Frontal cortex (tissue), 4 donors: Measurements from ENCODE around the gene TOP3B. TPM values are rescaled to one million over a fixed set of nuclear protein-coding genes. Genes with fewer than 3 reads are reported as not detected.
"Not testable (repeated sequence)": the region's sequence is repeated elsewhere in the genome, so short reads cannot be mapped to it uniquely, and the experiment has no call there.

Experiments
- DNase-seq, 2 donors: peaks; one replicate each; pipeline ENCODE4 v3.0.0; 2012; ENCODE audit warnings: low spot score in 2 of 2
- FAIRE-seq: peaks from 2 replicates; lab custom pipeline; 2012; peaks lifted over from hg19 to GRCh38; lab: Jason Lieb, UNC
- total RNA-seq: library from RNA; depleted of rRNA; stranded (reverse); fragments of >200 nt; gene quantifications from one replicate; pipeline ENCODE4 v1.2.3, GENCODE V29; 2014
- donor health status: control.
- donor health status: control.
- donor health status: control.

Gene TOP3B
- total RNA-seq, 1 donor from 2014 or later: 15.1 TPM

DNA sequence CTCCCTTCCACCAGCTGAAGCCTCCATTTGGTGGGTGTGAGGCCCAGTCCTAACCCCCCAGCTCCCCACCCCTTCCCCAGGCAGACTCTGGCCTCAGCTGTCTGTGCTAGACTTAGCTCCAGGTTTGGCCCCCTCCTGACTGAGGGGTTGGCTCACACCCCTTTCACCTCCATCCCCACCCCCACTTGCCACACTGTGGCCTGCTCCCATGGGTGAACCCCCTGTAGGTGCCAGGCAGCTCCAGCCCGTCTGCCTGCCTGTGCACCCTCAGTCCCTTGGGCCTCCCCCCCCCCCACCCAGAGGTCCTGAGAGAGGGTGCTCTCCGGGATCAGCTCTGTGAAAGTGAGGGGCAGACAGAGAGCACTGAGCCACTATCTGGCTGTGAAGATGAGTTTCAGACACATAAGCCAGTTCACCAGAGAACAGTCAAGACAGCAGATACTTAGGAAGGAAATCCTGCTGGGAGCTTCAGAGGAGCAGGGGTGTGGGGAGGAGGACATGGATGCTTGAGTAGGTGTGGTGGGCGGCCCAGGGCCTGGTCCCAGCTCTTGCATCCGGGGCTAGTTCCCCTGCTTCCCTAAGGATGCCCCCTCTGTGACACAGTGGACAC lies 66.2 kb downstream of the TOP3B start:
- DNase-seq (no peak), FAIRE-seq (no peak)

DNA sequence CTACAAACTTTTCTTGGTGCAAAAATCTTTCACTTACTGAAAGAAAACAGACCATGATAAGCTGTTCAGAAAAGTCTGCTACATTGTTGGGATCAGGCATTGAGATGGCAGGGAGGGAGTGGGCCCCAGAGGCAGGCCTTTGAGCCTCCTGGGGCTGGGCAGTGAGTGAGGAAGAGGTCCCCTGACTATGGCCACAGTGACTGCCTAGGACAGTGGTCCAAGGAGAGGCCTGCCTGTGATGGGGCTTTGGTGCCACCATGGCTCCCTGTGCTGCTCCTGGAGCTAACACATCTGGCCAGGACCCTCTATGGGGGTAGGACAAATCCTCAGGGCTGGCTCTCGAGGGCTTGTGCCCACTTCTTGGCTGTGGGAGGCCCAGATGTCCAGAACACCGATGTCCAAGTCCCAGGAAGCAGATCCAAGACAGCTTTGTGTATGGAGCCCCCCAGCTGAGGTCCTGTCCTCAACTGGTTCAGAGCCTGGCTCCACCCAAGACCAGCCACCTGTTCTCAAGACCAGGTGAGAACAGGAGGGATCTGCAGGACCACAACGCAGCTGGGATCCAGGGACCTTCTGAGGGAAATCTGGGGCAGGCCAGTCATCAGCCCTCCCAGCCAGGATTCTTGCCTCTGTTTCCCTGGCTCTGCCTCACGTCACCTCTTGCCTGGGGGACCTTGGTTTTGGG lies 66.8 kb downstream of the TOP3B start:
- FAIRE-seq: no peak
- peak in 1 of 2 donors; percentile 5 for DNase-seq

DNA sequence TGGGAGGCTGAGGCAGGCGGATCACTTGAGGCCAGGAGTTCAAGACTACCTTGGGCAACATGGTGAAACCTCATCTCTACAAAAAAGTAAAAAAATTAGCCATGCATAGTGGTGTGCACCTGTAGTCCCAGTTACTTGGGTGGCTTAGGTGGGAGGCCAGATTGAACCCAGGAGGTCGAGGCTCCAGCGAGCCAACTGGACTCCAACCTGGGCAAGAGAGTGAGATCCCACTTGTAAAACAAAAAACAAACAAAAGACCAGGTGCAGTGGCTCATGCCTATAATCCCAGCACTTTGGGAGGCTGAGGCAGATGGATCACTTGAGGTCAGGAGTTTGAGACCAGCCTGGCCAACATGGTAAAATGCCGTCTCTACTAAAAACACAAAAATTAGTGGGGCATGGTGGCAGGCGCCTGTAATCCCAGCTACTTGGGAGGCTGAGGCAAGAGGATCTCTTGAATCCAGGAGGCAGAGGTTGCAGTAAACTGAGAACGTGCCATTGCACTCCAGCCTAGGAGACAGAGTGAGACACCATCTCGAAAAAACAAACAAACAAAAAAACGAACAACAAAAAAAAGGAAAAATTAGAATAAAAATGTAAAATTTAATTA lies 68.4 kb downstream of the TOP3B start:
- not testable (repeated sequence) for DNase-seq, FAIRE-seq

DNA sequence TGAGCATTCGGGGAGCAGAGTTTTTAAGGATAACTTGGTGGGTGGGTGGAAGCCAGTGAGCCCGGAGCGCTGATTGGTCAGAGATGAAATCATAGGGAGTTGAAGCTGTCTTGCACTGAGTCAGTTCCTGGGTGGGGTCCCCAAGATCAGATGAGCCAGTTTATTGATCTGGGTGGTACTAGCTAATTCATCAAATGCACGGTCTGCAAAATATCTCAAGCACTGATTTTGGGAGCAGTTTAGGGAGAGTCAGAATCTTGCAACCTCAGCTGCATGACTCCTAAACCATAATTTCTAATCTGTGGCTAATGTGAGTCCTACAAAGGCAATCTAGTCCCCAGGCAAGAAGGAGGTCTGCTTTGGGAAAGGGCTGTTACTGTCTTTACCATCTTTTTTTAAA lies 72.2 kb downstream of the TOP3B start:
- not testable (repeated sequence) for DNase-seq, FAIRE-seq

DNA sequence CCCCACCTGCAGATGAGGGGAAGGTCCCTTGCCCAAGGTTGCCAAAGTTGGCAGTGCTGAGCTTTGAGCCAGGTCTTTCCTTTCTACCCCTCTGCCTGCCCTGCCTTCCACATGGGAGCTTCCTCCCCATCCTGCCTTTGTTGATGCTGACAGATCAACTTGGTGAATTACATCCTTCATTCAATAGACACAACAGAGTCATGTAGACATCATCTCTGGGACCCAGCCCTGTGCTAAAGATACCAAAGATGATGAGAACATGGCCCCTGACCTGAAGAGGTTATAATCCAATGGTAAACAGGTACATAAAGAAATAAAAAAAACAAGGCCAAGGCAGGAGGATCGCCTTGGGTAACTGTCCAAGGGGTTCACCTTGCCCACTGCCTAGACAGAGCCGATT lies 72.7 kb downstream of the TOP3B start:
- DNase-seq (no peak), FAIRE-seq (no peak)

DNA sequence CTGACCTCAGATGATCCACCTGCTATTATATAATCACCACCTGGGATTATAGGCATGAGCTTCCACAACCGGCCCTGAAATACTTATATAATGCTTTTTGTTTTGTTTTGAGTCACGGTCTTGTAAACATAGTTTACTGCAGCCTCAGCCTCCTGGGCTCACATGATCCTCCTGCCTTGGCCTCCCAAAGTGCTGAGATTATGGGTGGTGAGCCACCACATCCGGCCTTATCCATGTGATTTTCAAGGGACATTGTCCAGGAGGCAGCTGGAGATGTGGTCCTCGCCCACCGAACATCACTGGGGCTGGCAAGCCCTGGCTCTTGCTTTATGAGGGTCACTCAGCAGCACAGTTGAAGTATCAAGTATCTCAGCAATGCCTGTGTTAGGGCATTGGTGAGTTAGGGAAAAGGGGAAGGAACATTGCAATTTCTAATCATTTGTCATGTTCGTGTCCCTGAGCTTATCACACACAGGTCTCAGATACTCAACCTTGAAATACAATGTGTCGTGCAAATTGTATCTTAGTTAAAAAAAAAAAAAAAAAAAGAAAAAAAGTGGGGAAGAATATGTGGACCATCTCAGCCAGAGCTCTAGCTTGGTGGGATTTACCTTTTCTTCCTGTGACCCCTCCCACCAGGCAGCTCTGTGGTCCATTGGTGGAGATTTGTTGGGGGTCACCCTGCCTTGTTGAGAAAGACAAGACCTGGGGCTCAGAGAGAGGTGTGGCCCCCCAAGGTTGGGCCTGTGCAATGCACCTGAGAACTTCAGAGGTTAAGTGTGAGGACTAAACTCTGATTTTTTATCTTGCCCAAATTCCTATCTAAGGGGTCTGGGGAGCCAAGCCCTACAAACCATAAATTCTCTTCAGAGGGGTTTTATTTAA lies 74.7 kb downstream of the TOP3B start:
- FAIRE-seq: no peak

More for the DNA sequence above, 74.7 kb downstream of the TOP3B start:
- DNase-seq: no peak

Other genes with a start within 250 kb of the TOP3B start
- gene YPEL1, start 247.0 kb downstream of the TOP3B start, total RNA-seq: 104 TPM
- gene MAPK1, start 115.1 kb downstream of the TOP3B start, total RNA-seq: 74.2 TPM
- gene PPM1F, start 29.9 kb downstream of the TOP3B start, total RNA-seq: 19.2 TPM